ENCODE measurements around the gene SMYD3. TPM values are rescaled to one million over a fixed set of nuclear protein-coding genes. Genes with fewer than 3 reads are reported as not detected.
"Not testable (repeated sequence)": the region's sequence is repeated elsewhere in the genome, so short reads cannot be mapped to it uniquely, and the experiment has no call there.

The SMYD3 gene
- total and polyA plus RNA-seq, 9 donors: 8.0 to 13.9 (median 9.6) TPM

GRCh38 chr1:246338546-246338945 is 168.5 kb downstream of the SMYD3 start:
- WGBS (ENCODE audit: insufficient coverage): 86% methylated on average over 1 of the region's 4 CpGs

GRCh38 chr1:246338098-246338497 is 169.0 kb downstream of the SMYD3 start:
- WGBS (ENCODE audit: insufficient coverage): 81% methylated on average over 3 of the region's 4 CpGs
- no peak for DNase-seq
- H3K27ac ChIP-seq (ENCODE audit: low read length): no peak overlapping the region

More at GRCh38 chr1:246338546-246338945, 168.5 kb downstream of the SMYD3 start:
- no peak overlapping the region for H3K27ac ChIP-seq (ENCODE audit: low read length)
- no peaks in the 10 kb centered on the region for H3K27me3 ChIP-seq (ENCODE audit: control insufficient read depth, insufficient read depth, low read length)
- H3K9me3 ChIP-seq (replicated peaks; ENCODE audit: control insufficient read depth, low read depth, low read length): no peaks in the 10 kb centered on the region
- no peaks in the 10 kb centered on the region for H3K4me1 ChIP-seq (ENCODE audit: control insufficient read depth, insufficient read depth, low read length)
- DNase-seq: no peak
- no peaks in the 10 kb centered on the region for H3K36me3 ChIP-seq (ENCODE audit: control insufficient read depth, insufficient read depth, low read length)
- H3K4me3 ChIP-seq (ENCODE audit: low read length): no peak overlapping the region

GRCh38 chr1:246335151-246335550 is 171.9 kb downstream of the SMYD3 start:
- H3K9me3 ChIP-seq (replicated peaks; ENCODE audit: control insufficient read depth, low read depth, low read length): no peaks in the 10 kb centered on the region
- H3K27me3 ChIP-seq (ENCODE audit: control insufficient read depth, insufficient read depth, low read length): no peaks in the 10 kb centered on the region
- no peak for DNase-seq
- no peaks in the 10 kb centered on the region for H3K36me3 ChIP-seq (ENCODE audit: control insufficient read depth, insufficient read depth, low read length)
- H3K27ac ChIP-seq (ENCODE audit: low read length): no peak overlapping the region
- no peak overlapping the region for H3K4me3 ChIP-seq (ENCODE audit: low read length)
- 50% methylated on average over 2 of the region's 5 CpGs for WGBS (ENCODE audit: insufficient coverage)
- no peaks in the 10 kb centered on the region for H3K4me1 ChIP-seq (ENCODE audit: control insufficient read depth, insufficient read depth, low read length)

More at GRCh38 chr1:246338098-246338497, 169.0 kb downstream of the SMYD3 start:
- Histone ChIP-seq H3K4me1 (ENCODE audit: control insufficient read depth, insufficient read depth, low read length) (no peaks in the 10 kb centered on the region), H3K27me3 (ENCODE audit: control insufficient read depth, insufficient read depth, low read length) (no peaks in the 10 kb centered on the region), H3K36me3 (ENCODE audit: control insufficient read depth, insufficient read depth, low read length) (no peaks in the 10 kb centered on the region), H3K4me3 (ENCODE audit: low read length) (no peak overlapping the region), H3K9me3 (replicated peaks; ENCODE audit: control insufficient read depth, low read depth, low read length) (no peaks in the 10 kb centered on the region)

GRCh38 chr1:246333855-246334254 is 173.2 kb downstream of the SMYD3 start:
- WGBS (ENCODE audit: insufficient coverage): no CpG with 5 or more reads among the region's 1 CpG

GRCh38 chr1:246332078-246332477 is 175.0 kb downstream of the SMYD3 start:
- H3K27me3 ChIP-seq (ENCODE audit: control insufficient read depth, insufficient read depth, low read length): no peaks in the 10 kb centered on the region
- no peak for DNase-seq
- no peaks in the 10 kb centered on the region for H3K36me3 ChIP-seq (ENCODE audit: control insufficient read depth, insufficient read depth, low read length)
- no peak overlapping the region for H3K27ac ChIP-seq (ENCODE audit: low read length)
- no peaks in the 10 kb centered on the region for H3K4me1 ChIP-seq (ENCODE audit: control insufficient read depth, insufficient read depth, low read length)
- H3K4me3 ChIP-seq (ENCODE audit: low read length): no peak overlapping the region
- no CpG with 5 or more reads among the region's 1 CpG for WGBS (ENCODE audit: insufficient coverage)
- no peaks in the 10 kb centered on the region for H3K9me3 ChIP-seq (replicated peaks; ENCODE audit: control insufficient read depth, low read depth, low read length)

More at GRCh38 chr1:246333855-246334254, 173.2 kb downstream of the SMYD3 start:
- Histone ChIP-seq H3K9me3 (replicated peaks; ENCODE audit: control insufficient read depth, low read depth, low read length) (no peaks in the 10 kb centered on the region), H3K36me3 (ENCODE audit: control insufficient read depth, insufficient read depth, low read length) (no peaks in the 10 kb centered on the region), H3K27me3 (ENCODE audit: control insufficient read depth, insufficient read depth, low read length) (no peaks in the 10 kb centered on the region), H3K4me3 (ENCODE audit: low read length) (no peak overlapping the region), H3K27ac (ENCODE audit: low read length) (no peak overlapping the region), H3K4me1 (ENCODE audit: control insufficient read depth, insufficient read depth, low read length) (no peaks in the 10 kb centered on the region)
- no peak for DNase-seq

- Histone ChIP-seq H3K4me1 (ENCODE audit: control insufficient read depth, insufficient read depth, low read length) (no peaks in the 10 kb centered on the region), H3K27ac (ENCODE audit: low read length) (no peak overlapping the region), H3K9me3 (replicated peaks; ENCODE audit: control insufficient read depth, low read depth, low read length) (no peaks in the 10 kb centered on the region), H3K4me3 (ENCODE audit: low read length) (no peak overlapping the region), H3K36me3 (ENCODE audit: control insufficient read depth, insufficient read depth, low read length) (no peaks in the 10 kb centered on the region), H3K27me3 (ENCODE audit: control insufficient read depth, insufficient read depth, low read length) (no peaks in the 10 kb centered on the region)
- WGBS (ENCODE audit: insufficient coverage): no CpG with 5 or more reads among the region's 4 CpGs
- no peak for DNase-seq
These were observed 177.2 kb downstream of the SMYD3 start for GRCh38 chr1:246329900-246330299.

- WGBS (ENCODE audit: insufficient coverage): no CpG with 5 or more reads among the region's 1 CpG
- H3K27me3 ChIP-seq (ENCODE audit: control insufficient read depth, insufficient read depth, low read length); H3K27ac ChIP-seq (ENCODE audit: low read length); H3K4me1 ChIP-seq (ENCODE audit: control insufficient read depth, insufficient read depth, low read length); H3K4me3 ChIP-seq (ENCODE audit: low read length); DNase-seq; H3K9me3 ChIP-seq (replicated peaks; ENCODE audit: control insufficient read depth, low read depth, low read length); H3K36me3 ChIP-seq (ENCODE audit: control insufficient read depth, insufficient read depth, low read length): not testable (repeated sequence)
These were observed 177.8 kb downstream of the SMYD3 start for GRCh38 chr1:246329292-246329691.

- no peak overlapping the region for H3K4me3 ChIP-seq (ENCODE audit: low read length)
- no peaks in the 10 kb centered on the region for H3K4me1 ChIP-seq (ENCODE audit: control insufficient read depth, insufficient read depth, low read length)
- no peaks in the 10 kb centered on the region for H3K27me3 ChIP-seq (ENCODE audit: control insufficient read depth, insufficient read depth, low read length)
- 90% methylated on average over 2 of the region's 12 CpGs for WGBS (ENCODE audit: insufficient coverage)
- H3K9me3 ChIP-seq (replicated peaks; ENCODE audit: control insufficient read depth, low read depth, low read length): no peaks in the 10 kb centered on the region
- H3K27ac ChIP-seq (ENCODE audit: low read length): no peak overlapping the region
- DNase-seq: no peak
- H3K36me3 ChIP-seq (ENCODE audit: control insufficient read depth, insufficient read depth, low read length): no peaks in the 10 kb centered on the region
These were observed 182.4 kb downstream of the SMYD3 start for GRCh38 chr1:246324711-246325110.

GRCh38 chr1:246324033-246324432 is 183.0 kb downstream of the SMYD3 start:
- not testable (repeated sequence) for H3K9me3 ChIP-seq (replicated peaks; ENCODE audit: control insufficient read depth, low read depth, low read length); H3K4me3 ChIP-seq (ENCODE audit: low read length); H3K27ac ChIP-seq (ENCODE audit: low read length); H3K36me3 ChIP-seq (ENCODE audit: control insufficient read depth, insufficient read depth, low read length); DNase-seq; H3K27me3 ChIP-seq (ENCODE audit: control insufficient read depth, insufficient read depth, low read length); H3K4me1 ChIP-seq (ENCODE audit: control insufficient read depth, insufficient read depth, low read length)
- WGBS (ENCODE audit: insufficient coverage): 96% methylated on average over 8 of the region's 17 CpGs

GRCh38 chr1:246320286-246320685 is 186.8 kb downstream of the SMYD3 start:
- H3K27me3 ChIP-seq (ENCODE audit: control insufficient read depth, insufficient read depth, low read length): no peaks in the 10 kb centered on the region
- H3K9me3 ChIP-seq (replicated peaks; ENCODE audit: control insufficient read depth, low read depth, low read length): no peaks in the 10 kb centered on the region
- no peak overlapping the region for H3K4me3 ChIP-seq (ENCODE audit: low read length)
- no peak overlapping the region for H3K27ac ChIP-seq (ENCODE audit: low read length)
- WGBS (ENCODE audit: insufficient coverage): no CpG with 5 or more reads among the region's 4 CpGs
- H3K36me3 ChIP-seq (ENCODE audit: control insufficient read depth, insufficient read depth, low read length): no peaks in the 10 kb centered on the region
- no peaks in the 10 kb centered on the region for H3K4me1 ChIP-seq (ENCODE audit: control insufficient read depth, insufficient read depth, low read length)
- DNase-seq: peak; percentile 11

GRCh38 chr1:246319083-246319714 is 187.9 kb downstream of the SMYD3 start:
- no peaks in the 10 kb centered on the region for H3K36me3 ChIP-seq (ENCODE audit: control insufficient read depth, insufficient read depth, low read length)
- no peak for DNase-seq
- no peaks in the 10 kb centered on the region for H3K9me3 ChIP-seq (replicated peaks; ENCODE audit: control insufficient read depth, low read depth, low read length)
- no CpG with 5 or more reads among the region's 5 CpGs for WGBS (ENCODE audit: insufficient coverage)
- H3K27ac ChIP-seq (ENCODE audit: low read length): no peak overlapping the region
- no peak overlapping the region for H3K4me3 ChIP-seq (ENCODE audit: low read length)
- no peaks in the 10 kb centered on the region for H3K27me3 ChIP-seq (ENCODE audit: control insufficient read depth, insufficient read depth, low read length)
- no peaks in the 10 kb centered on the region for H3K4me1 ChIP-seq (ENCODE audit: control insufficient read depth, insufficient read depth, low read length)
